Stimulated activated CD8-positive, alpha-beta memory T cell treated with anti-CD3 and anti-CD28 coated beads, Interleukin-12 subunit alpha, Interleukin-12 subunit beta, amount 100 ng/mL, for 4 hours (primary cell): ENCODE measurements around the gene RTN4RL2.

Experiments
- DNase-seq: peaks from one replicate; pipeline ENCODE4 v3.0.0-alpha.2; 2020; ENCODE audit warnings: low read depth

RTN4RL2 gene

DNA sequence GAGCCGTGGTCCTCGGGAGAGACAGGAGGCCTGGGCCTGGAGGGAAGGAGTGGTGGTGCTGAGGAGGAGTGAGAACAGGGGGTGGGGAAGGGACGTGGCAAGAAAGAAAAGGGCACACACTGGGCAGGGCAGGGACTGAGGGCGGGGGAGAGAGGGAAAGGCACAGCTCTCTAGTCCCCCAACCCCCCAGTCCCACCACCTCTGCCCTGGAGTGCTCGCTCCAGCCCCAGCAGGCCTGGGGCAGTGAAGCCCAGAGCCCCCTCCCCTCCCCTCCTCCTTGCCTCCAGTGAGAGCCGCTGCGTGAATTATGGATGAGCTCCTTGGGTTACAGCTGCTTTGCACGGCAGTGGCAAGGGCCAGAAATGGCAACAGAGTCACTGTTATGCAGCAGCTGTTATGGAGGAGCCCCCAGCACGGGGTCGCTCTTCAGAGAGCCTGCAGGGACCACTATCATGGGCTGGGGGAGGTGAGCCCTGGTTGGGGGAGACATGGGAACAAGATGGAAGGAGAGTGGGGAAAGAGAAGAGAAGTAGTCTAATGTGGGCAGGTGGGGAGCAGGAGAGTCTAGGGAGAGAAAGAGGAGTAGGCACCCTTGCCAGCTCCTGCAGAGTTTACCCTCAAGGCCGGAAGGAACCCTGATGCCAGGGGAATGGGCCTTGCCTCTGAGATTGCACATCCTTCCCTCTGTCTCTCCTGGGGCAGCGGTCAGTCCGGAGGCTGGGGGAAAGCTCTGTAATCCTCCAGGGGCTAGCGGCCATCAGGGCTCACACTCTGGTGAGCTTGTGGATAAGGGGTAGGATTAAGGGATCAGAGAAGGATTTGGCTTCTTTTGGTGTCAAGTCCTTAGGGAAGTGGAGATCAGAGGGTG lies 3.6 kb downstream of the RTN4RL2 start:
- DNase-seq, result no peak

- no peak for DNase-seq
These were observed 4.3 kb downstream of the RTN4RL2 start for GRCh38 chr11:57464539-57465181.

GRCh38 chr11:57466680-57467079 lies 6.4 kb downstream of the RTN4RL2 start:
- DNase-seq, result no peak

GRCh38 chr11:57467508-57468157 lies 7.3 kb downstream of the RTN4RL2 start:
- no peak for DNase-seq

GRCh38 chr11:57468276-57468675 lies 7.9 kb downstream of the RTN4RL2 start:
- DNase-seq, result no peak

DNA sequence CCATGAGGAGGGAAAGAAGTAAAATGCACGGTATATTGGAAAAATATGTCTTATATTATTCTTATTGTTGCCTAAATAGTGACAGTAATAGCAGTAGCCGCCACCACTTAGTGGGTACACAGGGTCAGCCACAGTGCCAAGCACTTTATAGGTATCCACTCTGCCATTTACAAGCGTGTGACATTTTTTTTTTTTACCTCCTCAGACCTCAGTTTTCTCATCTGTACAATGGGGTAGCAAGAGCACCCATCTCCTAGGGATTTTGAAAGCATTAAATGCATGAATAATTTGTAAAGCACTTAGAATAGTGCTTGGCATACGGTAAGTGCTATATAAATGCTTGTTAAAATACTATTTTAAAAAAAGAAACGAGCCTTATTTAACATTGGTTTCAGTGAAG lies 8.9 kb downstream of the RTN4RL2 start:
- DNase-seq, result no peak

- DNase-seq, result no peak
These were observed 11.2 kb downstream of the RTN4RL2 start for GRCh38 chr11:57471496-57471895.

DNA sequence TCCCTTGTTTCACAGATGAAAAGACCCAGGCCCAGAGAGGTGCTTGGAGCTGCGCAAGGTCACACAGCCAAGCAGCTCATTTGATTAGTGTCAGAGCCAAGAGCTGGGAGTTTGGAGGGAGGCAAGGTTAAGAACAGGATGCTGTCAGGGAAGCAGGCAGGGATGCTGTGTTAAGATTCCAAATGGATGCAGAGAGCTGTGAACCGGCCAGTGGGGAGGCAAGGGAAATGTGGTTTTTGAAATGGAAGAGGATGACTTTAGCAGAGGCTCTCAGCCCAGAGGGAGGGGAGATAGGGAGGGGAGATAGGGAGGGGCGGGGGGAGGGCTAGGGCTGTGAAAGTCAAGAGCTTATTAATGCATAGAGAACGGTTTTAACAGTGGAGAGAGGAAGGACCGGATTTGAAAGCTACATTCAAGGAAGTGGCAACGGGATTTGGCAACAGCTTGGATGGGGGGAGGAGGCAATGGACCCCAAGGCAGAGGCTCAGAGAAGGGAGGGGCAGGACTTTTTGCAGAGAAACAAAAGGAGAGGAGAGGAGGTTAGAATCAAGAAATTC lies 13.0 kb downstream of the RTN4RL2 start:
- no peak for DNase-seq

GRCh38 chr11:57474017-57474802 lies 13.9 kb downstream of the RTN4RL2 start:
- no peak for DNase-seq

DNA sequence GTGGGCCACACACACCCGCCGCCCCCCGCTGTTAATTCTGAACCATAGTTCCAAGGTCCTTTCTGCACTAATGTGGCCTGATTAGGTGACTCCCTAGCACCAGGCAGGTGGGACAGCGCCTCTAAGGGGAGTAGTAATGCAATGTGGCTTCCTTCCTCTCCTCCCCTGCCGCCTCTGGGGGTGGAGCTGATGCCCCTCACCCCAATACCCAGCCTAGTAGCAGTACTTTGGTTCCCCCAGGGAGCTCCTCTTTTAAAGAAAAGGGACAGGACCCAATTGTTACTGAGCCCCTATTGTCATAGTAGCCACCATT lies 14.4 kb downstream of the RTN4RL2 start:
- no peak for DNase-seq

DNA sequence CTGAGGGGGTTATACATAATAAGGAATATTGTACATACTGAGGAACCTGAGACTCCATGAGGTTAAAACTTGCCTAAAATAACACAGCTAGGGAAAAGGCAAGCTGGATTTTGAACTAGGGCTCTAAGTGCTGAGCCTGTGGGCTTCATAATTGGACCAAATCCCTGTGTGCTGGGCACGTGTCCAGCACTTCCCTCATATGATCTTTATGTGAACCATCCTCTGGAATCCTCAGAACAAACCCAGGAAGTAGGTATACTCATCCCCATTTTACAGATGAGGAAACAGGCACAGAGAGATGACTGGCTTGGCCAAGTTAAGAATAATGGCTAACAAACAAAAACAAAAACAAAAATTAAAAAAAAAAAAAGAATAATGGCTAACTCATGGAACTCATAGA lies 14.9 kb downstream of the RTN4RL2 start:
- no peak for DNase-seq

DNA sequence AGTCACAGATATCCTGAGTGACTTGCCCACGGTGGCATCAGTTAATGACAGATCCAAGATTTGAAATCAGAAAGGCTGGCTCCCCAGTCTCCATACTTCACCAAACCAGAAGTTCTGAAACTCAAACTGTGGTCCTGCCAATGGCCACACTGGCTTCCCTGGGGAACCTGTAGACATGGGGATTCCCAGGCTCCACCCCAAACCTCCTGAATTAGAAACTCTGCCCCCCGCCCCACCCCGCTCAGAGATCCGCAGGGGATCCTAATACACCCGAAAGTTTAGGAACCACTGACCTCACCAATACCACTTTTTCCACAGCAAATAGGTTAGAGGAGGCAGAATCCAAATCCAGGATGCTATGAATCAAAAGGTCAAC lies 15.3 kb downstream of the RTN4RL2 start:
- DNase-seq, result no peak

GRCh38 chr11:57476047-57476756 lies 15.9 kb downstream of the RTN4RL2 start:
- DNase-seq, result peak; percentile 33

DNA sequence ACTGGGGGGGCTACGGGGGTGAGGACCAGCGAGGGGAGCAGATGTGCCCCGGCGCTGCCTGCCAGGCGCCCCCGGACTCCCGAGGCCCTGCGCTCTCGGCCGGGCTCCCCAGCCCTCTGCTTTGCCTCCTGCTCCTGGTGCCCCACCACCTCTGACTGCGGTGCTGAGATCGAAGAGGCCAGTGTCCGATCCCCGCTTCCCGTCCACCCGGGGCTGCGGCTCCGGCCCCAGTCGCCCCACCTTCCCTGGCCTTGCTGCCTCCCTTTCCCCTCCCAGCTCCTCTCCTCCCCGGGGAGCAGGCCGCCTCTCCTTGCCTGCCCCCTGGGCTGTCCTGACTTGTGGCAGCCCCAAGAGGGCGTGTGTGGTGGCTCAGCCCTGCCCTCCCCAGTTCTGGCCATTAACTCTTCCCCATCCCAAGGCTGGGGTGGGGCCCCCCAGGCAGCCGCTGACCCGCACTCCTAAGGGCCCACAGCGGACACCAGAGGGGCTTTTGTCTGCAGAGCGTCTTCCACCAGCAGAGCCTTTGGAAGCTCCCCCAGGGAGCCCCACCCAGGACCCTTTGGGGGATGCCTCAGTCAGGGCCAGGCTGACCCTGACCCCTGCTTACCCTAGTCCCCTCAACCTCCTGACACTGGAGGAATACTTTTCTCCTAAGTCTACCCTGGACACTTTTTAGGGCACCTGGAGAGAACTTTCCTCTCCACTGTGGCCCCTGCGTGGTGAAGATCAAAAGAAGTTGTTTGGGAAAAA lies 16.6 kb downstream of the RTN4RL2 start:
- no peak for DNase-seq

GRCh38 chr11:57477507-57478189 lies 17.3 kb downstream of the RTN4RL2 start:
- no peak for DNase-seq

GRCh38 chr11:57479021-57479663 lies 18.8 kb downstream of the RTN4RL2 start:
- DNase-seq, result no peak

- DNase-seq, result no peak
These were observed 19.6 kb downstream of the RTN4RL2 start for GRCh38 chr11:57479911-57480310.

GRCh38 chr11:57480409-57481137 lies 20.2 kb downstream of the RTN4RL2 start:
- DNase-seq, result peak; percentile 43

DNA sequence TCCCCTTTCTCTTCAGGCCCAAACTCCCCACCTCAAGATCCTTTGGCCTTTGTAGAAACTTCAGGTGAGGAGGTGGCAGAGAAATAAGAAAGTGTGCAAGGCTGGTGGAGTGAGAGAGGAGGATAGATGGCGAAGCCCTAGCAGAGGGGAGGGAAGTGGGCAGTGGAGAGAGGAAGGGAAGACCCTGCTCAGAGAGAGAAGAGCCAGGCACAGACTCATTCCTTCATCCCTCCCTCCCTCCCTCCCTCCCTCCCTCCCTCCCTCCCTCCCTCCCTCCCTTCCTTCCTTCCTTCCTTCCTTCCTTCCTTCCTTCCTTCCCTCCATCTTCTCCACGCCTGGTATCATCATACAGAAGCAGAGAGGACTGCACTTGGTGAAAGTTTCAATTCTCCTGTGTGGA lies 21.0 kb downstream of the RTN4RL2 start:
- DNase-seq, result no peak
